OCI-LY3 (cell line): ENCODE measurements around the gene APOL2.
"Not testable (repeated sequence)": the region's sequence is repeated elsewhere in the genome, so short reads cannot be mapped to it uniquely, and the experiment has no call there.

Experiments
- H2AFZ ChIP-seq: fragments of 200-600, 300-600 bp; shearing (Covaris generic); 2 replicates; pipeline ENCODE4 v1.6.0; 2014; ENCODE audit warnings: antibody characterized with exemption, low read depth, low read length
- H3K27ac ChIP-seq: fragments of 200-600, 300-600 bp; sonication (generic); 2 replicates; pipeline ENCODE4 v1.5.1; 2014; ENCODE audit warnings: mild to moderate bottlenecking, low read length, moderate library complexity, mixed read lengths
- H3K27me3 ChIP-seq: fragments of 200-600, 300-600 bp; sonication (generic); 2 replicates; pipeline ENCODE4 v1.6.1; 2014; ENCODE audit warnings: low read depth, low read length, mixed read lengths
- H3K36me3 ChIP-seq: fragments of 200-600, 300-600 bp; sonication (generic); replicated peaks from 2 replicates; pipeline ENCODE3; 2014; ENCODE audit warnings: low read depth, low read length, mixed read lengths
- H3K4me1 ChIP-seq: fragments of 300-600, 200-600 bp; sonication (generic); 2 replicates; pipeline ENCODE4 v1.6.1; 2014; ENCODE audit warnings: low read length, mixed read lengths
- H3K4me2 ChIP-seq: fragments of 200-600, 300-600 bp; sonication (generic); 2 replicates; pipeline ENCODE4 v1.6.1; 2014; ENCODE audit warnings: low read length, mixed read lengths
- H3K4me3 ChIP-seq: fragments of 300-600, 200-600 bp; sonication (generic); 2 replicates; pipeline ENCODE4 v1.5.1; 2014; ENCODE audit warnings: antibody characterized with exemption, mild to moderate bottlenecking, low read length, moderate library complexity
- H3K79me2 ChIP-seq: fragments of 300-600, 200-600 bp; shearing (Covaris generic); 2 replicates; pipeline ENCODE4 v1.6.1; 2014; ENCODE audit warnings: mild to moderate bottlenecking, low read length, mixed read lengths
- H3K9ac ChIP-seq: fragments of 300-600, 200-600 bp; shearing (Covaris generic); 2 replicates; pipeline ENCODE4 v1.6.0; 2014; ENCODE audit warnings: mild to moderate bottlenecking, low read length, moderate library complexity
- H3K9me3 ChIP-seq: fragments of 200-600, 300-600 bp; shearing (Covaris generic); 2 replicates; pipeline ENCODE4 v1.6.1; 2014; ENCODE audit warnings: low read length, mixed read lengths; ENCODE audit not compliant: insufficient read depth
- H4K20me1 ChIP-seq: fragments of 200-600, 300-600 bp; sonication (generic); 2 replicates; pipeline ENCODE4 v1.6.1; 2016; ENCODE audit warnings: low read length, mixed read lengths; ENCODE audit not compliant: insufficient read depth
- EZH2phosphoT487 ChIP-seq: fragments of 200-600 bp; shearing (Covaris generic); IDR thresholded peaks from 2 replicates; pipeline ENCODE4 v1.6.1; 2018; ENCODE audit warnings: antibody characterized with exemption, mixed run types, low read depth
- TF ChIP-seq, protein P1 (sequence below): fragments of 200-600, 300-600 bp; sonication (generic); IDR thresholded peaks from 2 replicates; pipeline ENCODE4 v1.5.1; 2014; ENCODE audit warnings: antibody characterized with exemption, low read length, low read depth

Gene APOL2

DNA sequence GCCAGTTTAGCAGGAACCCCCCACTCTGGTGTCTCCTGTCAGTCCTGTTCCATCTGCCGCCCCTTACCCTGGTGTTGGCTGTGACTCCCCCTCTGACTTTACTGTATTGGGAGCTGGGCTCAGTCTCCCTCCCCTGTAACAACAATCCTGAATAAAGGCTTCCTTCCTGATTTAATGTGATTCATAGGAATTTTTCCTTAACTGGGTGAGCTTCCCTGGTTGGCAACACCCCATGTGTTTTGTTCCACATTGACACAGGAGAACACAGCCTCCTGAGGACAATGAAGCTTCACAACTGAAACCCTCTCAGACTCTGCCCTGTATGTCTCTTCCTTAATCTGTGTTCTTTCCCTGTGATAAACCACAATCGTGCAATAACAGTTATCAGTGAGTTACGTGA is 46.2 kb downstream of the APOL2 start:
- H3K4me2 ChIP-seq = no peak overlapping the region
- peaks cover 48% of the 10 kb centered on the region for H3K27me3 ChIP-seq
- H3K9ac ChIP-seq = no peak overlapping the region
- no peak overlapping the region for H2AFZ ChIP-seq
- H3K9me3 ChIP-seq = no peaks in the 10 kb centered on the region
- H3K36me3 ChIP-seq = no peaks in the 10 kb centered on the region
- no peaks in the 10 kb centered on the region for H3K79me2 ChIP-seq
- no peak overlapping the region for H3K4me3 ChIP-seq
- H3K27ac ChIP-seq = no peak overlapping the region
- no peak for TF ChIP-seq EZH2phosphoT487
- TF ChIP-seq, protein P1, sequence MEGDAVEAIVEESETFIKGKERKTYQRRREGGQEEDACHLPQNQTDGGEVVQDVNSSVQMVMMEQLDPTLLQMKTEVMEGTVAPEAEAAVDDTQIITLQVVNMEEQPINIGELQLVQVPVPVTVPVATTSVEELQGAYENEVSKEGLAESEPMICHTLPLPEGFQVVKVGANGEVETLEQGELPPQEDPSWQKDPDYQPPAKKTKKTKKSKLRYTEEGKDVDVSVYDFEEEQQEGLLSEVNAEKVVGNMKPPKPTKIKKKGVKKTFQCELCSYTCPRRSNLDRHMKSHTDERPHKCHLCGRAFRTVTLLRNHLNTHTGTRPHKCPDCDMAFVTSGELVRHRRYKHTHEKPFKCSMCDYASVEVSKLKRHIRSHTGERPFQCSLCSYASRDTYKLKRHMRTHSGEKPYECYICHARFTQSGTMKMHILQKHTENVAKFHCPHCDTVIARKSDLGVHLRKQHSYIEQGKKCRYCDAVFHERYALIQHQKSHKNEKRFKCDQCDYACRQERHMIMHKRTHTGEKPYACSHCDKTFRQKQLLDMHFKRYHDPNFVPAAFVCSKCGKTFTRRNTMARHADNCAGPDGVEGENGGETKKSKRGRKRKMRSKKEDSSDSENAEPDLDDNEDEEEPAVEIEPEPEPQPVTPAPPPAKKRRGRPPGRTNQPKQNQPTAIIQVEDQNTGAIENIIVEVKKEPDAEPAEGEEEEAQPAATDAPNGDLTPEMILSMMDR = no peak
- peaks cover 15% of the 10 kb centered on the region for H3K4me1 ChIP-seq
- H4K20me1 ChIP-seq = no peaks in the 10 kb centered on the region

DNA sequence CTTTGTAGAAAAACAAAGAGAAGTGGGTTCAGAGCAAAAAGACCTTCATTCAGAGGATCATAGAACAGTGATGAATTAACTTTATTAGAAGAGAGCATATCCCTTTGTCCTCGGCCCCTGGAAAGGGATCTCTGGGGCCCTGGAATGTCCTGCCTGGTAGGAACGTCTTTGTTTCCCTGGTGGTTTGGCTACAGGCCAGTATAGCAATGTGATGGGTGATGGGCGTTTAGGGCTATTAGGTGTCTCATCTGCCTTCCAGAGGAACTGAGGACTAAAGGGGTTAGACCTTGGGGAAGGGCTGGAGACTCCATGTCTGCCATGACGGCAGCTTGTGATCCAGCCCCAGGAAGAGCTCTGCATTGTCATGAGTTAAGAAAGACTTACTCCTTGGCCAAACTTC is 46.8 kb downstream of the APOL2 start:
- Histone ChIP-seq H2AFZ (no peak overlapping the region), H3K79me2 (no peaks in the 10 kb centered on the region), H3K36me3 (no peaks in the 10 kb centered on the region), H3K27me3 (peaks cover 46% of the 10 kb centered on the region), H3K27ac (no peak overlapping the region), H3K4me3 (no peak overlapping the region), H3K9me3 (no peaks in the 10 kb centered on the region), H3K4me1 (peaks cover 9% of the 10 kb centered on the region), H3K9ac (no peak overlapping the region), H3K4me2 (no peak overlapping the region), H4K20me1 (no peaks in the 10 kb centered on the region)
- TF ChIP-seq EZH2phosphoT487 = no peak
- TF ChIP-seq, protein P1 = no peak

DNA sequence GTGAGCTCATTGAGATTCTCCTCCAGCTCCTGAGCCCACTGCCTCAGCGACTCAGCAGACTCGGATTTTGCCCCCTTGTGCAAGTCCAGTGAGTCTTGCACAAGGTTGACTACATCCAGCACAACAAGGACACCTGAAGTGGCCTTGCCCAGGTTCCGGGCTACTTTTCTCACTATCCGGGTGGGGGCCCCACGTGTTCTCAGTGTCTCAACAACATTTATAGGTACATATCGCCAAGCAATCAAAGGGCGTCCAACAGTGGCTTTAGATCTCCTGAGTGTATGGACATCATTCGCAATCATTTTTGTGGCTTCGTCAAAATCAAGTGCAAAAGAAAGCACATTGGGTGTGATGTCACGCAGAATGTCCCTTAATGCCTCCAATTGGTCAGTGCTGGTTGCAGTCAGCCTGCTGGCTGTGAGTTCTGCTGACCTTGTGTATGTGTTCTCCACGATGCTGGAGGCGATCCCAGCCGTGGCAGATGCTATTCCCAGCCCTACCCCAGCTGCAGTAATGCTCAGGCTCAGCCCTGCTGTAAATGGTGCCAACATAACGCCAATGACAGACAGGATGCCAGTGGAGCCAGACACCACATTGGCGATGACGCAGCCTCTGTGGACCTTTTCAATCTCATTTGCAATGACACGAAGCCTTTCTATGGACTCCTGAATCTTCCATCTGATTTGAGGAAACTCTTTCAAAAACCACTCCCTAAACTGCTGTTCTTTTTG is 48.1 kb downstream of the APOL2 start:
- Histone ChIP-seq H3K36me3 (no peaks in the 10 kb centered on the region), H3K27me3 (peaks cover 45% of the 10 kb centered on the region), H3K9ac (no peak overlapping the region), H4K20me1 (no peaks in the 10 kb centered on the region), H2AFZ (no peak overlapping the region), H3K9me3 (no peaks in the 10 kb centered on the region), H3K27ac (no peak overlapping the region), H3K4me2 (no peak overlapping the region), H3K4me3 (no peak overlapping the region), H3K79me2 (no peaks in the 10 kb centered on the region), H3K4me1 (peaks cover 3% of the 10 kb centered on the region; the same call in 1 of the 2 replicates)
- TF ChIP-seq, protein P1 = no peak

DNA sequence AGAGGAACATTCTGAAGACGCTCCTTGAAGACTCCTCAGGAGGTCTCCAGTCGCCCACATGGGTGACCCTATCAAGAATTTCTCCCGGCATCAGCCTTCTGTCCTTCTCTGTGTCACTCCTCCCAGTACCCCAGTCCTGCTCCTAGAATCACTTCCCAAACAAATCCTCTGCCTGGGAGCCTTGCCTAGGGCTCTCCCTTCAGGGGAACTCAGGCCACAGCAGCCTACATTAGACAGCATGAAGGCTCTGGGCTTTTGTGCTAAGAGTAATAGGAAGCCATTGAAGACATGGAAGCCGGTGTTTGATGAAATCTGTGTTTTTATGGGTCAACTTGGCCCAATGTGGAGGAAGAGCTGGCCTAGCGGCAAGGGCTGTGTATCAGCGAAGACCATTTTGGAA is 51.5 kb downstream of the APOL2 start:
- H3K9ac ChIP-seq, H3K36me3 ChIP-seq, H4K20me1 ChIP-seq, H2AFZ ChIP-seq, H3K4me1 ChIP-seq, H3K4me2 ChIP-seq, H3K79me2 ChIP-seq, H3K27ac ChIP-seq, H3K4me3 ChIP-seq, H3K9me3 ChIP-seq: not testable (repeated sequence)
- peaks cover 27% of the 10 kb centered on the region for H3K27me3 ChIP-seq
